Astrocyte of the cerebellum (primary cell): ENCODE results near the gene RAB4B.

Experiments
- DNase-seq: peaks from one replicate; pipeline ENCODE4 v3.0.0-alpha.2; 2011; ENCODE audit warnings: low read depth
- H3K4me3 ChIP-seq: 2 replicates; pipeline ENCODE4 v1.5.1; 2011; ENCODE audit warnings: mild to moderate bottlenecking, low read depth, low read length, moderate library complexity
- in situ Hi-C: cut with HindIII; loops from 2 replicates; pipeline ENCODE4 v1.10.0; 2017; ENCODE audit warnings: low sequenced_read_pairs
- TF ChIP-seq, protein P1 (sequence below): IDR thresholded peaks from 2 replicates; pipeline ENCODE4 v1.5.1; 2012; ENCODE audit warnings: low read length, low read depth, moderate library complexity, mild to moderate bottlenecking; ENCODE audit errors: missing control alignments

RAB4B gene

DNA sequence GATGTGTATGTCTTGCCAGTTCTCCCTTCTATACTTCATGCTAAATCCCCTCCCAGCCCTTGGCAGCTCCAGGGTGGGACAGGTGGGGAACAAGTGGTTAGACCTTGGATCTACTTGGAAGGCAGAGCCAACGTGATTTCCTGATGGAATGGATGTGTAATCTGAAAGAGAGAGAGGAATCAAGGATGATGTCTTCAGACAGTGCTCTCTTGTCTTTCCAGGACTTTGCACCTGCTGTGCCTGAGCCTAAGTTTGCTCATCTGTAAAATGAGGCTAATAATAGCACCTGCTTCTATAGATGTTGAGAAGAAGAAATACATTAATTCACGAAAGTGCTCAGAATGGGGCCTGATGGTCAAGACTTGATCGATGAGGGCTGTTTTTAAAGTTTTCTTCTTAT, 13.9 kb downstream of the RAB4B start:
- in situ Hi-C loops = no loop called here

DNA sequence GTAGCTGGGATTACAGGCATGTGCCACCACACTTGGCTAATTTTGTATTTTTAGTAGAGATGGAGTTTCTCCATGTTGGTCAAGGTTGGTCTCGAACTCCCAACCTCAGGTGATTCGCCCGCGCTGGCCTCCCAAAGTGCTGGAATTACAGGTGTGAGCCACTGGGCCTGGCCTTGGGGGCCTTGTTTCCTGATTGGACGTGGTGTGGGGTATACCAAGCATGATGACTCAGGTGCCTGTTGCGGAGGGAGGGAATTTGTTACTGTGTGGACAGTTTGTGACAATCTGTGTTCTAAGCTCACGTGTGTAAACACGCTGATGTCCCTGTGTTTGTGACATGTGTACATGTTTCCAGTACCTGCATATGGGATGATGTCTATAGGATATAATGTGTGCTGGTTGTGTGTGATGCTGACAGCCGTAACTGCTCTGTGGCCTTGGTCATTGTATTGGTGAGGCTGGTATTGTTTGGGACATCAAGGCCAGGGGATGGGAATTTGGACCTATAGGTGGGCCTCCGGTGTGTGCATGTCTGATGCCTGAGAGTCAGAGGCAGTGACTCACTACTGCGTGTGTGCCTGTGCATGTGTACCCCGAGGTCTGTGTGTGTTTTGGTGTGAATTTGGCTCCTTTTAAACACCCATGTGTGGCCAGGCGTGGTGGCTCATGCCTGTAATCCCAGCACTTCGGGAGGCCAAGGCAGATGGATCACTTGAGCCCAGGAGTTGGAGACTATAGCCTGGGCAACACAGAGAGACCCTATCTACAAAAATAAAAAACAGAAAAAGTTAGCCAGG, 19.3 kb downstream of the RAB4B start:
- H3K4me3 ChIP-seq = no peak overlapping the region
- DNase-seq = no peak
- in situ Hi-C loops = no loop called here
- TF ChIP-seq, protein P1, sequence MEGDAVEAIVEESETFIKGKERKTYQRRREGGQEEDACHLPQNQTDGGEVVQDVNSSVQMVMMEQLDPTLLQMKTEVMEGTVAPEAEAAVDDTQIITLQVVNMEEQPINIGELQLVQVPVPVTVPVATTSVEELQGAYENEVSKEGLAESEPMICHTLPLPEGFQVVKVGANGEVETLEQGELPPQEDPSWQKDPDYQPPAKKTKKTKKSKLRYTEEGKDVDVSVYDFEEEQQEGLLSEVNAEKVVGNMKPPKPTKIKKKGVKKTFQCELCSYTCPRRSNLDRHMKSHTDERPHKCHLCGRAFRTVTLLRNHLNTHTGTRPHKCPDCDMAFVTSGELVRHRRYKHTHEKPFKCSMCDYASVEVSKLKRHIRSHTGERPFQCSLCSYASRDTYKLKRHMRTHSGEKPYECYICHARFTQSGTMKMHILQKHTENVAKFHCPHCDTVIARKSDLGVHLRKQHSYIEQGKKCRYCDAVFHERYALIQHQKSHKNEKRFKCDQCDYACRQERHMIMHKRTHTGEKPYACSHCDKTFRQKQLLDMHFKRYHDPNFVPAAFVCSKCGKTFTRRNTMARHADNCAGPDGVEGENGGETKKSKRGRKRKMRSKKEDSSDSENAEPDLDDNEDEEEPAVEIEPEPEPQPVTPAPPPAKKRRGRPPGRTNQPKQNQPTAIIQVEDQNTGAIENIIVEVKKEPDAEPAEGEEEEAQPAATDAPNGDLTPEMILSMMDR = no peak

More for the DNA sequence above, 13.9 kb downstream of the RAB4B start:
- no peak for DNase-seq
- TF ChIP-seq, protein P1 = no peak
- H3K4me3 ChIP-seq = no peak overlapping the region

DNA sequence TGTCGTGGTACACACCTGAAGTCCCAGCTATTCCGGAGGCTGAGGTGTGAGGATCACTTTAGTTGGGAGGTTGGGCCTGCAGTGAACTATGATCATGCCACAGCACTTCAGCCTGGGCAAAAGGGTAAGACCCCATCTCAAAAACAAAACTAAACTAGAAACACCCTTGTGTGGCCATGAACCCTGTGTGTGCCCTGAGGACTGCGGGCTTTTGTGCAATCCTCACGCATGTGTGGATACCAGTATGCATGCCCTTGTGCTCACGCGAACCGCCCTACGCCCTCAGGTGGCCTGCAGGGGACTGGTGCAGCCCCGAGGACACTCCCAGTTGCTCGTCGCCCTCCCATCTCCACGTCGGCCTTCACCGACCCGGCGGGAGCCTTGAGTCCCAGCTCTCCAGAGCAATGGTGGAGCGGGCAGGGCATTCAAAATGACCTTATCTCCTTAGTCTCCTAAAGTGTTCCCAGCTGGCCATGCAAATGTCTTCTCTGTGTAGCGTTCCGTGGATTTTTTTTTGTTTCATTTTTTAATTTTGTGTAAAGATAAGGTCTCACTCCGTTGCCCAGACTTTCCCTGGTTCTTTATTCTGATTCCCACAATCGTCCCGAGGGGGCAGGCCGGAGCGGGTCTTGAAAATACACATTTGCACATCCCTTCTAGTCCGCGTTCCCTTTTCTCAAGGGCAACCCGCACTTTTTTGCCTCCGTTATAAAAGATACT, 20.1 kb downstream of the RAB4B start:
- in situ Hi-C loops = no loop called here
- DNase-seq = no peak
- TF ChIP-seq, protein P1 = peak; percentile 55
- peak overlapping the region; percentile 93 for H3K4me3 ChIP-seq

DNA sequence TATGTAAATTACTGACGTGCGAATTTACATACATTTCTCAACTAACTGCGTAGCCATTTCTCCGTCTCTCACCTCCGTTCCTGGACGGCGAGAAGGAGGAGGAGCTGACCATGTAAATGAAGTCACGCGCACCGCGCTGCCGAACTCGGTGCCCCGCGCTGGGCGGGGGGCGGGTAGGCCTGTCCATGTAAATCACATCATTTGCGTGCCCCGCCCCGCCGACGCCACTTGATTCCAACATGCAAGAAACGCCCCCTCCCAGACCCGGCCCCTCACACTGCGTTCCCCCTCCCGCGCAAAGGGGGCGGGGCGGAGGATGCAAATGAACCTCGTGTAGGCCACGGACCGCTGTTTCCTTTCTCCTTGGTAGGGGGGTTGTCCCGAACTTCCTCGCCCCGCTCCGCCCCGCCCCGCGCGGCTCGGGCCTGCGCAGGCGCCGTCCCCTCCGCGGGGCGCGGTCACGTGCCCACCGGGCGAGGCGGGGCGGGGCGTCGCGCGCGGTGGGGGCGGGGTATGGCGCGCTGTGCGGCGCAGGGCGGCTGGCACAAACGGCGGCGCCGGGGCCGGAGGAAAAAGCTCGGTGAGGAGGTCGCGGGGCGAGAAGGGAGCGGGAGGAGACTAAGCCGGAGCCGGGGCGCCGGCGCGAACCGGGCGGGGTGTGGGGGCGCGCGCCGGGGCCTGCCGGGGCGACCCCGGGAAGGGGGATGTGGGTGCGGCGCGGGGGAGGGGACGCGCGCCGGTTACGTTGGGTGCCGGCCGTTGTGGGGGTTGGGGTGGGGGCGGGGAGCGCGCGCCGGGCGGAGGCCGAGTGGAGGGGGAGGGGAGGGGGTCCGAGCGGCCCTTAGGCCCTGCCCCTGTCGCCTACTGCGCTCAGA, 20.9 kb downstream of the RAB4B start, which contains the start of gene EGLN2:
Gene EGLN2, plus strand, starts transcription at position 509 of the 875 bp plus-strand sequence. CDS start 1,382 bp downstream, outside the sequence.
- H3K4me3 ChIP-seq = peak within 1 kb of the TSS; percentile 93
- in situ Hi-C loops = no loop called here
- peak; percentile 99 for DNase-seq
- TF ChIP-seq, protein P1 = no peak

DNA sequence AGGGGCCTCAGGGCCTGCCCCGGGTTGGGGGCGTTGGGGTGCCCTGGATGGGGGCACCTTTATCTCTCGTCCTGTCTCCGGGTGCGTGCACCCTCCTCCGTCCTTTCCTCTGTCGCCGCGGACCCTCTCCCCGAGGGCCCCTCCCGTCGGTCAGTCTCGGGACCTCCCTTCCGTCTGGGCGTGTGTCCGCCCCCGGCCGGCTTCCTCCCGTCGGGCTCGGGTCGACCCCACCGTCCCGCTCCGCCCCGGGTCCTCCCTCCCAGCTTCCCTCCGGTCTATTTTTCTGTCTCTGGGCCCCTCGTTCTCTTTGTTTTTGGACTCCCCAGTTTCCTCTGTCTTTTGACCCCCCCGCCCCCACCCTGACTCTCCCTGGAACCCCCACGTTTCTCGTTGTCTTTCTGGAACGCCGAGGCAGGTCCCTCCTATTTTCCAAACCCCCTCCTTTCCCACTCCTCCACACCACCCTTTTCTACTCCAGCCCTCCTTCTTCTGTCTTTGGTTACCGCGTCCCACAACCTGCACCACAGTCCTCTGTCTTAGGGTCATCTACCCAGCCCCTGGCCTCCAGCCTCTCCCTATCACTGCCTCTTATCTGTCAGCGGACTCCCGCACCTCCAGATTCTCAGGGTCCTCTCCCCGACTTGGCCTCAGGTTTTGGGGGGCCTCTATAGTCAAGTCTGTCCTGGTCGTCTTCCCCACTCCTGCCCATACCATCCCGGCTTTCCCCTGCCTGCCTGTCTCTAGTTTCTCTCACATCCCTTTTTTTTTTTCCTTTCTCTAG, 21.7 kb downstream of the RAB4B start:
- H3K4me3 ChIP-seq = peak overlapping the region; percentile 93
- TF ChIP-seq, protein P1 = no peak
- DNase-seq = no peak
- in situ Hi-C loops = no loop called here
